Parathyroid adenoma (tissue), 2 donors: ENCODE data around the gene TNFSF13B.

Experiments
- H2AFZ ChIP-seq: fragments of 300-600 bp; sonication (generic); one replicate; pipeline ENCODE4 v1.7.0; 2017; ENCODE audit warnings: antibody characterized with exemption, mild to moderate bottlenecking
- H3K27ac ChIP-seq: fragments of 300-600 bp; sonication (generic); one replicate; pipeline ENCODE4 v1.7.0; 2017
- H3K27me3 ChIP-seq: fragments of 300-600 bp; sonication (generic); one replicate; pipeline ENCODE4 v1.7.0; 2017; ENCODE audit warnings: low read length; ENCODE audit not compliant: control insufficient read depth, insufficient read depth
- H3K36me3 ChIP-seq: fragments of 300-600 bp; sonication (generic); one replicate; pipeline ENCODE4 v1.7.0; 2017; ENCODE audit warnings: low read length; ENCODE audit not compliant: control insufficient read depth, insufficient read depth
- H3K4me1 ChIP-seq: fragments of 300-600 bp; sonication (generic); one replicate; pipeline ENCODE4 v1.7.0; 2017; ENCODE audit warnings: control low read depth
- H3K4me2 ChIP-seq: fragments of 300-600 bp; sonication (generic); one replicate; pipeline ENCODE4 v1.7.0; 2017; ENCODE audit warnings: low read length
- H3K4me3 ChIP-seq: fragments of 300-600 bp; sonication (generic); one replicate; pipeline ENCODE4 v1.7.0; 2017; ENCODE audit warnings: low read depth, low read length
- H3K79me2 ChIP-seq: fragments of 300-600 bp; sonication (generic); one replicate; pipeline ENCODE4 v1.7.0; 2017; ENCODE audit warnings: control low read depth
- H3K9ac ChIP-seq: fragments of 300-600 bp; sonication (generic); one replicate; pipeline ENCODE4 v1.7.0; 2017; ENCODE audit warnings: mild to moderate bottlenecking
- H3K9me3 ChIP-seq: fragments of 300-600 bp; sonication (generic); one replicate; pipeline ENCODE4 v1.7.0; 2017; ENCODE audit warnings: low read length; ENCODE audit not compliant: control insufficient read depth
- TF ChIP-seq, protein P1 (sequence below): fragments of 300-600 bp; sonication (generic); IDR thresholded peaks from one replicate; pipeline ENCODE4 v1.7.0; 2017; ENCODE audit warnings: antibody characterized with exemption, mild to moderate bottlenecking
- donor health status: primary hyperparathyroidism.

Gene TNFSF13B

GRCh38 chr13:108278466-108278865 lies 8.9 kb downstream of the TNFSF13B start:
- Histone ChIP-seq H3K79me2 (no peaks in the 10 kb centered on the region), H3K9me3 (no peaks in the 10 kb centered on the region), H3K4me3 (no peak overlapping the region), H3K4me2 (no peak overlapping the region), H3K4me1 (no peaks in the 10 kb centered on the region), H3K27ac (no peak overlapping the region), H2AFZ (no peak overlapping the region), H3K27me3 (no peaks in the 10 kb centered on the region), H3K36me3 (no peaks in the 10 kb centered on the region), H3K9ac (no peak overlapping the region)
- TF ChIP-seq, protein P1, sequence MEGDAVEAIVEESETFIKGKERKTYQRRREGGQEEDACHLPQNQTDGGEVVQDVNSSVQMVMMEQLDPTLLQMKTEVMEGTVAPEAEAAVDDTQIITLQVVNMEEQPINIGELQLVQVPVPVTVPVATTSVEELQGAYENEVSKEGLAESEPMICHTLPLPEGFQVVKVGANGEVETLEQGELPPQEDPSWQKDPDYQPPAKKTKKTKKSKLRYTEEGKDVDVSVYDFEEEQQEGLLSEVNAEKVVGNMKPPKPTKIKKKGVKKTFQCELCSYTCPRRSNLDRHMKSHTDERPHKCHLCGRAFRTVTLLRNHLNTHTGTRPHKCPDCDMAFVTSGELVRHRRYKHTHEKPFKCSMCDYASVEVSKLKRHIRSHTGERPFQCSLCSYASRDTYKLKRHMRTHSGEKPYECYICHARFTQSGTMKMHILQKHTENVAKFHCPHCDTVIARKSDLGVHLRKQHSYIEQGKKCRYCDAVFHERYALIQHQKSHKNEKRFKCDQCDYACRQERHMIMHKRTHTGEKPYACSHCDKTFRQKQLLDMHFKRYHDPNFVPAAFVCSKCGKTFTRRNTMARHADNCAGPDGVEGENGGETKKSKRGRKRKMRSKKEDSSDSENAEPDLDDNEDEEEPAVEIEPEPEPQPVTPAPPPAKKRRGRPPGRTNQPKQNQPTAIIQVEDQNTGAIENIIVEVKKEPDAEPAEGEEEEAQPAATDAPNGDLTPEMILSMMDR, result no peak

GRCh38 chr13:108281901-108282300 lies 12.4 kb downstream of the TNFSF13B start:
- no peak overlapping the region for H3K27ac ChIP-seq
- no peaks in the 10 kb centered on the region for H3K9me3 ChIP-seq
- no peak overlapping the region for H3K9ac ChIP-seq
- H3K79me2 ChIP-seq, result no peaks in the 10 kb centered on the region
- TF ChIP-seq, protein P1, result no peak
- no peak overlapping the region for H3K4me2 ChIP-seq
- no peak overlapping the region for H3K4me3 ChIP-seq
- H3K36me3 ChIP-seq, result no peaks in the 10 kb centered on the region
- H3K27me3 ChIP-seq, result no peaks in the 10 kb centered on the region
- H2AFZ ChIP-seq, result no peak overlapping the region
- H3K4me1 ChIP-seq, result no peaks in the 10 kb centered on the region

DNA sequence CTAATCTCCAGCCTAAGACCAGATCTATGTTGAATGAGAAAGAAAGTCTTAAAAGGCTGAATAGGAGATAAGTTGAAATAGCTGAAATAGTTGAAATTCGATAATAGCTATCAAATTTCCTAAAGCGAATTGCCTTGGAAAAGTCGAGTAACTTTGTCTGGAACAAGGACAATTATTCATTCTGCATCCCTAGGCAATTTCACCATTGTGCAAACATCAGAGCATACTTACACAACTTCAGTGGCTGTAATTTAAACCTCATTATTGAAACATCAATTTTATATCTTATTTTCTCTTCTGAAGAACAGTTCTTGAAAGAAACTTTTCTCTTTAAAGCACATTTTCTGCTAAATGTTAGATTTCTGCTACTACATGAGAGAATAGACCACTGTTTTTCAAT lies 13.6 kb downstream of the TNFSF13B start:
- H3K4me3 ChIP-seq, result no peak overlapping the region
- no peaks in the 10 kb centered on the region for H3K36me3 ChIP-seq
- H3K79me2 ChIP-seq, result no peaks in the 10 kb centered on the region
- H3K27me3 ChIP-seq, result no peaks in the 10 kb centered on the region
- H3K4me1 ChIP-seq, result no peaks in the 10 kb centered on the region
- no peak overlapping the region for H3K4me2 ChIP-seq
- no peak overlapping the region for H3K9ac ChIP-seq
- H3K27ac ChIP-seq, result no peak overlapping the region
- H2AFZ ChIP-seq, result no peak overlapping the region
- no peaks in the 10 kb centered on the region for H3K9me3 ChIP-seq
- TF ChIP-seq, protein P1, result no peak

DNA sequence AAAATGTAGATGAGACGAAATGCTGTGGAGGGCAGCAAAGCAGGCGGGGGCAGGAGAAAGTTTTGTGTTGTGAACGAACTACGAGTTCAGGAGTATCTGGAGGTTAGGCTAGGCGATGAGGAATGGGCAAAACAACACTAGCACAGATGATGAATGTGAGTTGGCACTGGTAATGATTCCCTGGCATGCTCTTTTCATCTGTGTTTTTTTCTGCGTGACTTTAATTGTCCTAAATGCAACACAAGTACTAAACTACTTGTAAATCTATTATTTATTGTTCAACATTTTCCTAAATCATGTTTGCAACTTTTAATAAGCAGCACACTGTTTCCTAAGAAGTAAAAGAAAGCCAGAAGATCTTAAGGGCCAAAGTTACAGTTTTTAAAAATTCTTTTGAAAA lies 19.2 kb downstream of the TNFSF13B start:
- no peak overlapping the region for H3K4me2 ChIP-seq
- no peak overlapping the region for H3K27ac ChIP-seq
- no peaks in the 10 kb centered on the region for H3K4me1 ChIP-seq
- H3K79me2 ChIP-seq, result no peaks in the 10 kb centered on the region
- TF ChIP-seq, protein P1, result no peak
- H3K9me3 ChIP-seq, result no peaks in the 10 kb centered on the region
- H3K9ac ChIP-seq, result no peak overlapping the region
- no peak overlapping the region for H3K4me3 ChIP-seq
- no peaks in the 10 kb centered on the region for H3K36me3 ChIP-seq
- no peak overlapping the region for H2AFZ ChIP-seq
- no peaks in the 10 kb centered on the region for H3K27me3 ChIP-seq

- no peaks in the 10 kb centered on the region for H3K79me2 ChIP-seq
- H3K4me2 ChIP-seq, result no peak overlapping the region
- H3K27ac ChIP-seq, result no peak overlapping the region
These were observed 20.3 kb downstream of the TNFSF13B start for GRCh38 chr13:108289819-108290218.

More at GRCh38 chr13:108289819-108290218, 20.3 kb downstream of the TNFSF13B start:
- no peak overlapping the region for H3K4me3 ChIP-seq
- H3K36me3 ChIP-seq, result no peaks in the 10 kb centered on the region
- TF ChIP-seq, protein P1, result no peak
- no peaks in the 10 kb centered on the region for H3K27me3 ChIP-seq
- H3K4me1 ChIP-seq, result no peaks in the 10 kb centered on the region
- H3K9ac ChIP-seq, result no peak overlapping the region
- H3K9me3 ChIP-seq, result no peaks in the 10 kb centered on the region
- no peak overlapping the region for H2AFZ ChIP-seq
